Measurements from ENCODE around the gene ZNF326.

- TF ChIP-seq, protein P1, sequence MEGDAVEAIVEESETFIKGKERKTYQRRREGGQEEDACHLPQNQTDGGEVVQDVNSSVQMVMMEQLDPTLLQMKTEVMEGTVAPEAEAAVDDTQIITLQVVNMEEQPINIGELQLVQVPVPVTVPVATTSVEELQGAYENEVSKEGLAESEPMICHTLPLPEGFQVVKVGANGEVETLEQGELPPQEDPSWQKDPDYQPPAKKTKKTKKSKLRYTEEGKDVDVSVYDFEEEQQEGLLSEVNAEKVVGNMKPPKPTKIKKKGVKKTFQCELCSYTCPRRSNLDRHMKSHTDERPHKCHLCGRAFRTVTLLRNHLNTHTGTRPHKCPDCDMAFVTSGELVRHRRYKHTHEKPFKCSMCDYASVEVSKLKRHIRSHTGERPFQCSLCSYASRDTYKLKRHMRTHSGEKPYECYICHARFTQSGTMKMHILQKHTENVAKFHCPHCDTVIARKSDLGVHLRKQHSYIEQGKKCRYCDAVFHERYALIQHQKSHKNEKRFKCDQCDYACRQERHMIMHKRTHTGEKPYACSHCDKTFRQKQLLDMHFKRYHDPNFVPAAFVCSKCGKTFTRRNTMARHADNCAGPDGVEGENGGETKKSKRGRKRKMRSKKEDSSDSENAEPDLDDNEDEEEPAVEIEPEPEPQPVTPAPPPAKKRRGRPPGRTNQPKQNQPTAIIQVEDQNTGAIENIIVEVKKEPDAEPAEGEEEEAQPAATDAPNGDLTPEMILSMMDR (IDR thresholded peaks at IDR 0.05): no peak
- no peak for TF ChIP-seq POLR2A (IDR thresholded peaks at IDR 0.05)
Observed at GRCh38 chr1:90068611-90069280, 73.8 kb downstream of the ZNF326 start.
